Pons (tissue), 1 donor: ENCODE results near the gene NUP62.
A peak's percentile ranks its signal among the peaks of the same experiment; 100 is the strongest.

Experiments used
- DNase-seq: peaks from one replicate; pipeline ENCODE4 v3.0.0-alpha.2; 2016; ENCODE audit warnings: low spot score

Gene NUP62

GRCh38 chr19:49866933-49867782 is 62.1 kb downstream of the NUP62 start, which contains the start of gene PNKP:
PNKP (minus strand) TSS chr19:49867576; CDS start chr19:49867204, 372 bp downstream.
- DNase-seq, result peak; percentile 90

- DNase-seq, result no peak
These were observed 64.4 kb downstream of the NUP62 start for GRCh38 chr19:49864890-49865289.

- no peak for DNase-seq
These were observed 65.4 kb downstream of the NUP62 start for GRCh38 chr19:49863935-49864320.

GRCh38 chr19:49863254-49863934 is 65.9 kb downstream of the NUP62 start:
- DNase-seq, result no peak

GRCh38 chr19:49862391-49863253 is 66.7 kb downstream of the NUP62 start:
- no peak for DNase-seq

- no peak for DNase-seq
These were observed 67.5 kb downstream of the NUP62 start for GRCh38 chr19:49861541-49862378.

- DNase-seq, result no peak
These were observed 68.2 kb downstream of the NUP62 start for GRCh38 chr19:49861107-49861506.

- DNase-seq, result no peak
These were observed 68.8 kb downstream of the NUP62 start for GRCh38 chr19:49860336-49861102.

- DNase-seq, result no peak
These were observed 69.5 kb downstream of the NUP62 start for GRCh38 chr19:49859682-49860335.

GRCh38 chr19:49858088-49858985 is 71.0 kb downstream of the NUP62 start:
- DNase-seq, result no peak

GRCh38 chr19:49857838-49858087 is 71.5 kb downstream of the NUP62 start:
- no peak for DNase-seq

- DNase-seq, result no peak
These were observed 72.1 kb downstream of the NUP62 start for GRCh38 chr19:49857061-49857837.
